ENCODE data around the gene RBM28. TPM values are rescaled to one million over a fixed set of nuclear protein-coding genes. Genes with fewer than 3 reads are reported as not detected.

Gene RBM28
- total and polyA plus RNA-seq, 2 donors = 19.9 to 24.7 TPM

DNA sequence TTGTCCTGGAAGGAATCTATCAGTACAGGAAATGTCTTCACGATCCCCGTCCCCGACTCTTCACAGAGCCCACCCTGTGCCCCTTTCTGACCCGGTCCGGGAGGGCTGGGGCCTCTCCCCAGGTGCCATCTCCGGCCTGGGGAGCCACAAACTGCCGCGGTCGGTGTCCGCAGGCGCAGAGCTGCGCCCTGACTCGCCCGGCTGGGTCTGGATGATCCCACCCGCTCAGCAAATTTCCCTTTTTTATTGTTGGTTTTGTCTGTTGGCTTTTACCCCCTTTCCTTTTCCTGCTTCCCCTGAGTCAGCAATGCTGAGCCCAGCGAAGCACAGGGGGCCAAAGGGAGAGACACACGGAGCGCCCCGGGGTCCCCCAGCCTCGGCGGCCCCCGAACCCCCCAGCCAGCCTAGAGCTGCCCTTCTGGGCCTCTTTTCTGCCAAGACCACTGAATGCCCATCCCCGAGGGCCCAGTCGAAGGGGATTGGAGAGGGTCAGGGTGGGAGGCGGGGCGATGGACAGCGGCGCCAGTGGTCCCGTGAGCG, 71.7 kb downstream of the RBM28 start:
- no peaks in the 10 kb centered on the region for H3K36me3 ChIP-seq (ENCODE audit: control insufficient read depth in 2 of 2, insufficient read depth in 2 of 2, low read length in 1 of 2)
- WGBS = 36% methylated on average over 30 of the region's 30 CpGs
- no peak overlapping the region for H3K4me3 ChIP-seq (ENCODE audit: low read length in 2 of 2)
- peaks cover 0 to 10% of the 10 kb centered on the region in 2 donors for H3K9me3 ChIP-seq (ENCODE audit: control insufficient read depth in 2 of 2, insufficient read depth in 1 of 2, low read length in 1 of 2)
- H3K27ac ChIP-seq (ENCODE audit: low read depth in 1 of 2, low read length in 1 of 2) = no peak overlapping the region
- peaks cover 0 to 2% of the 10 kb centered on the region in 2 donors for H3K4me1 ChIP-seq (ENCODE audit: control insufficient read depth in 2 of 2, insufficient read depth in 2 of 2, low read length in 2 of 2)
- DNase-seq (ENCODE audit: low read depth in 6 of 9, low spot score in 9 of 9) = no peak
- peaks cover 22 to 27% of the 10 kb centered on the region in 2 donors for H3K27me3 ChIP-seq (ENCODE audit: control insufficient read depth in 2 of 2, insufficient read depth in 1 of 2, low read length in 1 of 2)

DNA sequence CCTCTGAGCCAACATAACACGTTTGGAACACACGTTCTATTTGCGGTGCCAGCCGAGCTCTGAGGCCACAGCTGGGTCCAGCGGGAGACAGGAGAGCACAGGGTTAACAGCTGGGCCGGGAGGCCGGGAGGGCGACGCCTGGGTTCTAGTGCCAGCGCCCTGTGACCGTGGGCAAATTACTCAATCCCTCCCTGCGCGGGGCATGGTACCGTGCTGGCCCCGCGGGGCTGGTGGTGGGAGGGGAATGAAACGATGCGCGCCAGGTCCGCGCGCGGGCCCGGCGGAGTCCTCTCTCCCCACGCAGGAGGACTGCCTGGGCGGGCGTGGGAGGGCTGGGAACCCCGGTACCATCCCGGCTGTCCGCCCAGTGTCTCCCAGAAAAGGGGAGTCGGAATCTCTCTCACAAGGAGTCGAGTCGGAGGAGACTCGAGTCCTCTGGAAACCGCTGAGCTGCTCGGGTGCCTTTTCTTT, 72.2 kb downstream of the RBM28 start:
- H3K4me3 ChIP-seq (ENCODE audit: low read length in 2 of 2) = peak overlapping the region; percentile 8 to 15
- H3K36me3 ChIP-seq (ENCODE audit: control insufficient read depth in 2 of 2, insufficient read depth in 2 of 2, low read length in 1 of 2) = no peaks in the 10 kb centered on the region
- WGBS = 18% methylated on average over 37 of the region's 37 CpGs
- peaks cover 0 to 2% of the 10 kb centered on the region in 2 donors for H3K4me1 ChIP-seq (ENCODE audit: control insufficient read depth in 2 of 2, insufficient read depth in 2 of 2, low read length in 2 of 2)
- H3K27me3 ChIP-seq (ENCODE audit: control insufficient read depth in 2 of 2, insufficient read depth in 1 of 2, low read length in 1 of 2) = peaks cover 22 to 27% of the 10 kb centered on the region in 2 donors
- DNase-seq (ENCODE audit: low read depth in 6 of 9, low spot score in 9 of 9) = no peak
- peaks cover 0 to 10% of the 10 kb centered on the region in 2 donors for H3K9me3 ChIP-seq (ENCODE audit: control insufficient read depth in 2 of 2, insufficient read depth in 1 of 2, low read length in 1 of 2)
- no peak overlapping the region for H3K27ac ChIP-seq (ENCODE audit: low read depth in 1 of 2, low read length in 1 of 2)

GRCh38 chr7:128270826-128271272, 72.9 kb downstream of the RBM28 start:
- Histone ChIP-seq H3K4me1 (ENCODE audit: control insufficient read depth in 2 of 2, insufficient read depth in 2 of 2, low read length in 2 of 2) (peaks cover 0 to 2% of the 10 kb centered on the region in 2 donors), H3K4me3 (ENCODE audit: low read length in 2 of 2) (no peak overlapping the region), H3K27ac (ENCODE audit: low read depth in 1 of 2, low read length in 1 of 2) (no peak overlapping the region), H3K27me3 (ENCODE audit: control insufficient read depth in 2 of 2, insufficient read depth in 1 of 2, low read length in 1 of 2) (peaks cover 22 to 27% of the 10 kb centered on the region in 2 donors), H3K9me3 (ENCODE audit: control insufficient read depth in 2 of 2, insufficient read depth in 1 of 2, low read length in 1 of 2) (peaks cover 0 to 10% of the 10 kb centered on the region in 2 donors), H3K36me3 (ENCODE audit: control insufficient read depth in 2 of 2, insufficient read depth in 2 of 2, low read length in 1 of 2) (no peaks in the 10 kb centered on the region)
- no peak for DNase-seq (ENCODE audit: low read depth in 6 of 9, low spot score in 9 of 9)
- WGBS = 60% methylated on average over 31 of the region's 31 CpGs

DNA sequence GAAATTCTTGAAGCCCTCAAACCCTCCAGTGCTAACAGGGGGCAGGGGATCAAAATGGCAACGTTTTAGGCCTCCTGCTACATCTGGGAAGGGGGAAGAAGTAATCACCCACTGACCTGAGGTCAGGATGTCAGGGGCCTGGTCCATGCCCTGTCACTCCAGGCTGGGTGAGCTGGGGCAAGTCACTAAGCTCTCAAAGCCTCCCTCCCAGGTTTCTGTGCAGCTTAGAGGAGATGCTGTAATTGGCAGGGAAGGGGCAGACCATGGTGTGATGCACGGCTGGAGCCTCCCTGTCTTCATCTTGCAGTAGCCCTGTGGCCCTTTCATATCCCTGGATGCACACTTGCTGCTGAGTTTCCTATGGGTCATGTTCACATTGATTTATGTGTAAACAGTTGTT, 75.5 kb downstream of the RBM28 start:
- no peak for DNase-seq (ENCODE audit: low read depth in 6 of 9, low spot score in 9 of 9)
- Histone ChIP-seq H3K27ac (ENCODE audit: low read depth in 1 of 2, low read length in 1 of 2) (no peak overlapping the region), H3K36me3 (ENCODE audit: control insufficient read depth in 2 of 2, insufficient read depth in 2 of 2, low read length in 1 of 2) (no peaks in the 10 kb centered on the region), H3K4me1 (ENCODE audit: control insufficient read depth in 2 of 2, insufficient read depth in 2 of 2, low read length in 2 of 2) (peaks cover 0 to 2% of the 10 kb centered on the region in 2 donors), H3K9me3 (ENCODE audit: control insufficient read depth in 2 of 2, insufficient read depth in 1 of 2, low read length in 1 of 2) (peaks cover 0 to 10% of the 10 kb centered on the region in 2 donors), H3K27me3 (ENCODE audit: control insufficient read depth in 2 of 2, insufficient read depth in 1 of 2, low read length in 1 of 2) (peaks cover 22 to 25% of the 10 kb centered on the region in 2 donors), H3K4me3 (ENCODE audit: low read length in 2 of 2) (no peak overlapping the region)
- 61% methylated on average over 2 of the region's 2 CpGs for WGBS

DNA sequence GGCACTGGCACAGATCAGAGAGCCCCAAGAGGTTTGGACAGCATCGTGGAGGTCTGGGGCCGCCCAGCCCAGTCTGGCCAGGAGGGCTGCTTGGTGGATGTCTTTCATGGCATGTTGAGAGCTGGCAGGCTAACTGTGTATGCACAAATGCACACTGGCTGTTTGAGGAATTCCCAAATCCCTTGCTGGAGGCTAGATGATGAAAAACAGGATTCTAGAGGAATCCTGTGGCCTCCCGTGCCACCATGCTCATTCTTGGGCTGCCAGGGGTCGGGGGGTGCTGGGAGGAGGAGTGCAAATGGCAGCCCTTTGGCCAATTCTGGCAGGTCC, 76.1 kb downstream of the RBM28 start:
- Histone ChIP-seq H3K27ac (ENCODE audit: low read depth in 1 of 2, low read length in 1 of 2) (no peak overlapping the region), H3K4me1 (ENCODE audit: control insufficient read depth in 2 of 2, insufficient read depth in 2 of 2, low read length in 2 of 2) (peaks cover 0 to 2% of the 10 kb centered on the region in 2 donors), H3K27me3 (ENCODE audit: control insufficient read depth in 2 of 2, insufficient read depth in 1 of 2, low read length in 1 of 2) (peaks cover 19 to 21% of the 10 kb centered on the region in 2 donors), H3K9me3 (ENCODE audit: control insufficient read depth in 2 of 2, insufficient read depth in 1 of 2, low read length in 1 of 2) (peaks cover 0 to 10% of the 10 kb centered on the region in 2 donors), H3K4me3 (ENCODE audit: low read length in 2 of 2) (no peak overlapping the region), H3K36me3 (ENCODE audit: control insufficient read depth in 2 of 2, insufficient read depth in 2 of 2, low read length in 1 of 2) (no peaks in the 10 kb centered on the region)
- DNase-seq (ENCODE audit: low read depth in 6 of 9, low spot score in 9 of 9) = no peak
- WGBS = 95% methylated on average over 4 of the region's 4 CpGs

DNA sequence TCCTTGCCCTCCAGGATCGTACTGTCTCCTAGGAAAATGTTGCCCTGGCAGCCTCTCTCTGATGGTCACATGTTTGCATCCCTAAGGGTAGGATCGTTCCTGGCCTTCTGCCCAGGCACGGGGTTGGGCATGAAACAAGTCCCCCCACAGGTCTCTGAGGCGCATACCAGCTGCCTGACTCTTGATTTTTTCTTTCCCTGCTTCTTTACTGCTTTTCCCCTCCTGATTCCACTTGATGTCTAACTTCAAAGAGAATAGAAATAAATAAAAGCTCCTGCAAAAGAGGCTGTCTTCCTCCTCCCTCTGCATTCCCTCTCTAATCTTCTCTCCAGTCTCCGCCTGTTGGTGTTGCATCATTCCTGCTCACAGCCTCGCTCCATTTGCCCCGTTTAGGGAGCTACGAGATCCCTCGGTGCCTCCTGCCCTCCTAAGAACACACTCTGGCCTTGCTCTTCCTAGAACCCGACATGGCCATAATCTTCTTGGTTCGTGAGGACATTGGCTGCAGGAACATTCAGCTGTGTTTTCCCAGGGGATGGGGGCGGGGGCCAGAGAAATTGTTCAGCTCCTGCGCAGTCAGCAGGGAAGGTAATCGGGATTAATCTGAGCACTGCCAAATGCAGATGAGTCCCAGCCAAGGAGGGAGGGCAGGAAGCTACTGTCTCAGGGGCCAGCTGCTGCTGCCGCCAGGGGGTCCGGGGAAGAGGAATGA, 76.7 kb downstream of the RBM28 start:
- Histone ChIP-seq H3K27me3 (ENCODE audit: control insufficient read depth in 2 of 2, insufficient read depth in 1 of 2, low read length in 1 of 2) (peaks cover 15 to 16% of the 10 kb centered on the region in 2 donors), H3K36me3 (ENCODE audit: control insufficient read depth in 2 of 2, insufficient read depth in 2 of 2, low read length in 1 of 2) (no peaks in the 10 kb centered on the region), H3K4me1 (ENCODE audit: control insufficient read depth in 2 of 2, insufficient read depth in 2 of 2, low read length in 2 of 2) (peaks cover 0 to 2% of the 10 kb centered on the region in 2 donors), H3K4me3 (ENCODE audit: low read length in 2 of 2) (no peak overlapping the region), H3K9me3 (ENCODE audit: control insufficient read depth in 2 of 2, insufficient read depth in 1 of 2, low read length in 1 of 2) (peaks cover 0 to 7% of the 10 kb centered on the region in 2 donors), H3K27ac (ENCODE audit: low read depth in 1 of 2, low read length in 1 of 2) (no peak overlapping the region)
- DNase-seq (ENCODE audit: low read depth in 6 of 9, low spot score in 9 of 9) = no peak
- 89% methylated on average over 16 of the region's 16 CpGs for WGBS

- 95% methylated on average over 1 of the region's 1 CpG for WGBS
These were observed 77.2 kb downstream of the RBM28 start for GRCh38 chr7:128266529-128266882.

GRCh38 chr7:128265906-128266300, 77.8 kb downstream of the RBM28 start:
- H3K36me3 ChIP-seq (ENCODE audit: control insufficient read depth in 2 of 2, insufficient read depth in 2 of 2, low read length in 1 of 2) = no peaks in the 10 kb centered on the region
- H3K4me3 ChIP-seq (ENCODE audit: low read length in 2 of 2) = no peak overlapping the region
- WGBS = 68% methylated on average over 5 of the region's 5 CpGs
- peaks cover 4 to 5% of the 10 kb centered on the region in 2 donors for H3K27me3 ChIP-seq (ENCODE audit: control insufficient read depth in 2 of 2, insufficient read depth in 1 of 2, low read length in 1 of 2)
- no peaks in the 10 kb centered on the region for H3K4me1 ChIP-seq (ENCODE audit: control insufficient read depth in 2 of 2, insufficient read depth in 2 of 2, low read length in 2 of 2)
- no peak overlapping the region for H3K27ac ChIP-seq (ENCODE audit: low read depth in 1 of 2, low read length in 1 of 2)
- no peak for DNase-seq (ENCODE audit: low read depth in 6 of 9, low spot score in 9 of 9)
- H3K9me3 ChIP-seq (ENCODE audit: control insufficient read depth in 2 of 2, insufficient read depth in 1 of 2, low read length in 1 of 2) = no peaks in the 10 kb centered on the region

More at GRCh38 chr7:128266529-128266882, 77.2 kb downstream of the RBM28 start:
- no peak overlapping the region for H3K4me3 ChIP-seq (ENCODE audit: low read length in 2 of 2)
- H3K4me1 ChIP-seq (ENCODE audit: control insufficient read depth in 2 of 2, insufficient read depth in 2 of 2, low read length in 2 of 2) = peaks cover 0 to 2% of the 10 kb centered on the region in 2 donors
- DNase-seq (ENCODE audit: low read depth in 6 of 9, low spot score in 9 of 9) = no peak
- H3K9me3 ChIP-seq (ENCODE audit: control insufficient read depth in 2 of 2, insufficient read depth in 1 of 2, low read length in 1 of 2) = peaks cover 0 to 2% of the 10 kb centered on the region in 2 donors
- H3K27me3 ChIP-seq (ENCODE audit: control insufficient read depth in 2 of 2, insufficient read depth in 1 of 2, low read length in 1 of 2) = peaks cover 10 to 11% of the 10 kb centered on the region in 2 donors
- H3K27ac ChIP-seq (ENCODE audit: low read depth in 1 of 2, low read length in 1 of 2) = no peak overlapping the region
- no peaks in the 10 kb centered on the region for H3K36me3 ChIP-seq (ENCODE audit: control insufficient read depth in 2 of 2, insufficient read depth in 2 of 2, low read length in 1 of 2)

- no peak for DNase-seq (ENCODE audit: low read depth in 6 of 9, low spot score in 9 of 9)
- no peaks in the 10 kb centered on the region for H3K27me3 ChIP-seq (ENCODE audit: control insufficient read depth in 2 of 2, insufficient read depth in 1 of 2, low read length in 1 of 2)
- no peak overlapping the region for H3K4me3 ChIP-seq (ENCODE audit: low read length in 2 of 2)
- no peaks in the 10 kb centered on the region for H3K36me3 ChIP-seq (ENCODE audit: control insufficient read depth in 2 of 2, insufficient read depth in 2 of 2, low read length in 1 of 2)
- H3K9me3 ChIP-seq (ENCODE audit: control insufficient read depth in 2 of 2, insufficient read depth in 1 of 2, low read length in 1 of 2) = no peaks in the 10 kb centered on the region
- H3K27ac ChIP-seq (ENCODE audit: low read depth in 1 of 2, low read length in 1 of 2) = no peak overlapping the region
- no peaks in the 10 kb centered on the region for H3K4me1 ChIP-seq (ENCODE audit: control insufficient read depth in 2 of 2, insufficient read depth in 2 of 2, low read length in 2 of 2)
- 97% methylated on average over 6 of the region's 6 CpGs for WGBS
These were observed 78.4 kb downstream of the RBM28 start for GRCh38 chr7:128265156-128265905.
